Measurements from ENCODE around the gene P2RY14.
"Not testable (repeated sequence)": the region's sequence is repeated elsewhere in the genome, so short reads cannot be mapped to it uniquely, and the experiment has no call there.

P2RY14 gene

GRCh38 chr3:151183265-151183671 is 95.1 kb downstream of the P2RY14 start:
- no peak for DNase-seq

- DNase-seq, result no peak
Observed at GRCh38 chr3:151182349-151183079, 95.8 kb downstream of the P2RY14 start.

GRCh38 chr3:151178208-151178845 is 100.0 kb downstream of the P2RY14 start:
- no peak for DNase-seq

GRCh38 chr3:151175952-151176351 is 102.4 kb downstream of the P2RY14 start:
- no peak for DNase-seq

- DNase-seq, result no peak
Observed at GRCh38 chr3:151174351-151174750, 104.0 kb downstream of the P2RY14 start.

GRCh38 chr3:151171145-151171757 is 107.1 kb downstream of the P2RY14 start:
- no peak for DNase-seq

GRCh38 chr3:151169948-151170679 is 108.2 kb downstream of the P2RY14 start:
- not testable (repeated sequence) for DNase-seq

GRCh38 chr3:151169262-151169947 is 108.9 kb downstream of the P2RY14 start:
- DNase-seq, result no peak

GRCh38 chr3:151168269-151169094 is 109.9 kb downstream of the P2RY14 start:
- DNase-seq, result no peak

GRCh38 chr3:151166161-151166560 is 112.2 kb downstream of the P2RY14 start:
- DNase-seq, result no peak

- DNase-seq, result no peak
Observed at GRCh38 chr3:151165226-151165625, 113.1 kb downstream of the P2RY14 start.
